ENCODE data around the gene HNF4A. TPM values are rescaled to one million over a fixed set of nuclear protein-coding genes. Genes with fewer than 3 reads are reported as not detected.
"Not testable (repeated sequence)": the region's sequence is repeated elsewhere in the genome, so short reads cannot be mapped to it uniquely, and the experiment has no call there.

The HNF4A gene
- total and polyA plus RNA-seq, 5 donors from 2014 or later, result not detected

DNA sequence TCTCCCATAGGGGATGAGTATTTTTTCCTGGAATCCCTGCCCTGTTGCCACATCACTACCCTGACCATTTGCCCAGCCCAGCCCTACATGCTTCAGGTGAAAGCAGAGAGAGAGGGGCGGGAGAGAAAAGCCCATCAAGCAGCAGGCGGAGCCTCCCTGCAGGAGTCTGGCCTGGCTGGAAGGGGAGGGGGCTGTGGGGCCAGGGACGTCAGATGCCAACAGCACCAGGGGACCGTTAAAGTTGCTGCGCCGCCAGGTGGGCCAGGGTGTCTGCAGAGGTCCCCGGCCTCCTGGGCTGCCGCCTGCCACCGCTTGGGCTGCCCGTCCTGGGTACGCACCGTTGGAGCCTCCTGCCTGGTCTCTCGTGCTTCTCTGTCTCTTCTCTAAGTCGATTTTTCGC, 19.4 kb upstream of the HNF4A start:
- peaks cover 0 to 4% (median 0%) of the 10 kb centered on the region in 7 donors for H3K9me3 Mint-ChIP-seq
- no peak overlapping the region for H3K4me3 ChIP-seq (ENCODE audit: low read depth, low read length)
- peaks cover 6% of the 10 kb centered on the region for H3K27me3 Mint-ChIP-seq
- H3K36me3 Mint-ChIP-seq, result no peaks in the 10 kb centered on the region
- no peaks in the 10 kb centered on the region for H3K27me3 ChIP-seq (ENCODE audit: control insufficient read depth, insufficient read depth, low read length)
- H3K27ac ChIP-seq (ENCODE audit: insufficient read depth, low read length, poor library complexity, severe bottlenecking), result no peak overlapping the region
- no peaks in the 10 kb centered on the region for H3K4me1 ChIP-seq (ENCODE audit: control insufficient read depth, insufficient read depth, low read length, poor library complexity, severe bottlenecking)
- no peaks in the 10 kb centered on the region for H3K36me3 ChIP-seq (ENCODE audit: control insufficient read depth, insufficient read depth, low read length)
- H3K4me1 Mint-ChIP-seq, result peaks cover 0 to 2% (median 0%) of the 10 kb centered on the region in 4 donors
- H3K4me3 Mint-ChIP-seq, result no peak overlapping the region
- DNase-seq (no peak), ATAC-seq (ENCODE audit: low read depth in 2 of 2) (no peak)
- H3K27ac Mint-ChIP-seq, result no peak overlapping the region
- H3K9me3 ChIP-seq (ENCODE audit: control insufficient read depth in 2 of 2, low read length in 2 of 2), result no peaks in the 10 kb centered on the region

DNA sequence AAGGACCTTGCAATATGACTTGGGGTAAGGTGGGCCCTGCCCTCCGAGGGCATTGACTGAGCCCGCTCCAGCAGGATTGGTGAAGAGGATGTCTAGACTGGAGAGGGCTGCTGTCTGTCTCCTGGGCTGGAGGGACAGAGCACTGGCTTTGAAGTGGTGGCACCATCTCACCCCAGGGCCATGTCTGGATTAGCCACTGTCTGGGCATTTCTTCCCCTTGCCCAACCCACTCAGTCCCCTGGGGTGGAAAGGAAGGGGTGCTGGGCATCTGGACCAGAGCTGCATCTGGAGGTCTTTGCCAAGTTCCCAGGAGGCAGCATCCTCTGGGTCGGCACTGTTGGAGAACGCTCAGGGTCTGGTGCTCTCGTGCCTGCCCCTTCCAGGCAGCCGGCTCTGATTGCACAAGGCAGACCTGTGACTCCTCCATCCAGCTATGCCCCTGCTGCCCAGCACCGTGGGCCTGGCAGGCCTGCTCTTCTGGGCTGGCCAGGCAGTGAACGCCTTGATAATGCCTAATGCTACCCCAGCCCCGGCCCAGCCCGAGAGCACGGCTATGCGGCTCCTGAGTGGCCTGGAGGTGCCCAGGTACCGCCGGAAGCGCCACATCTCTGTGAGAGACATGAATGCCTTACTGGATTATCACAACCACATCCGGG, 18.6 kb upstream of the HNF4A start, which contains the start of gene R3HDML:
TSS of gene R3HDML (plus strand) at position 319 of the 656 bp plus-strand sequence. CDS start at position 434, 115 bp downstream.
- Histone ChIP-seq H3K4me1 (ENCODE audit: control insufficient read depth, insufficient read depth, low read length, poor library complexity, severe bottlenecking) (no peaks in the 10 kb centered on the region), H3K9me3 (ENCODE audit: control insufficient read depth in 2 of 2, low read length in 2 of 2) (no peaks in the 10 kb centered on the region), H3K36me3 (ENCODE audit: control insufficient read depth, insufficient read depth, low read length) (no peaks in the 10 kb centered on the region), H3K27ac (ENCODE audit: insufficient read depth, low read length, poor library complexity, severe bottlenecking) (no peak within 1 kb of the TSS), H3K4me3 (ENCODE audit: low read depth, low read length) (no peak within 1 kb of the TSS), H3K27me3 (ENCODE audit: control insufficient read depth, insufficient read depth, low read length) (no peaks in the 10 kb centered on the region)
- Mint-ChIP-seq H3K4me1 (peaks cover 0 to 2% (median 0%) of the 10 kb centered on the region in 4 donors), H3K27ac (no peak within 1 kb of the TSS), H3K9me3 (peaks cover 0 to 4% (median 0%) of the 10 kb centered on the region in 7 donors), H3K36me3 (no peaks in the 10 kb centered on the region), H3K27me3 (peaks cover 6% of the 10 kb centered on the region), H3K4me3 (peak within 1 kb of the TSS in 1 of 4 donors; percentile 74)
- no peak for ATAC-seq (ENCODE audit: low read depth in 2 of 2)
- no peak for DNase-seq

DNA sequence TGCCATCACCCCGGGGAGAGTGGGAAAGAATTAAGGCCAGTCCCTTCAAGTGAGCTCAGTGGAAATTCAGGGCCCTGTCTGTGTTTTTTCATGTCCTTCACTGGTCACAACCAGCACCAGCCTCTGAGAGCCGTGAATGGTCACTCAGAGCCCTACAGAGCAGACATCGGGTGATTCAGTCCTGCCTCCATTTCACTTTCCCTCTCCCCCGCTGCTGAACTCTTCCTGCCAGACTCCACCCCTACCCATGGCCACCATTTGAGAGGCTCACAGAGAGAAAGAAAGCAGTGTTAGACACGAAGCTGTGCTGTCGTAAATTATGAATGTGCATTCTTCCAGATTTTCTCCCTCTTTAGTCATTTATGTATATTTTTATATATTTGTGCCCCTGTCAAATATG, 13.3 kb upstream of the HNF4A start:
- Mint-ChIP-seq H3K4me1 (no peaks in the 10 kb centered on the region), H3K9me3 (peaks cover 0 to 4% (median 0%) of the 10 kb centered on the region in 7 donors), H3K4me3 (no peak overlapping the region), H3K27ac (no peak overlapping the region), H3K36me3 (no peaks in the 10 kb centered on the region), H3K27me3 (peaks cover 6% of the 10 kb centered on the region)
- Histone ChIP-seq H3K4me3 (ENCODE audit: low read depth, low read length) (no peak overlapping the region), H3K27me3 (ENCODE audit: control insufficient read depth, insufficient read depth, low read length) (no peaks in the 10 kb centered on the region), H3K27ac (ENCODE audit: insufficient read depth, low read length, poor library complexity, severe bottlenecking) (no peak overlapping the region), H3K9me3 (ENCODE audit: control insufficient read depth in 2 of 2, low read length in 2 of 2) (no peaks in the 10 kb centered on the region), H3K36me3 (ENCODE audit: control insufficient read depth, insufficient read depth, low read length) (no peaks in the 10 kb centered on the region), H3K4me1 (ENCODE audit: control insufficient read depth, insufficient read depth, low read length, poor library complexity, severe bottlenecking) (no peaks in the 10 kb centered on the region)
- ATAC-seq (ENCODE audit: low read depth in 2 of 2) (no peak), DNase-seq (no peak)

DNA sequence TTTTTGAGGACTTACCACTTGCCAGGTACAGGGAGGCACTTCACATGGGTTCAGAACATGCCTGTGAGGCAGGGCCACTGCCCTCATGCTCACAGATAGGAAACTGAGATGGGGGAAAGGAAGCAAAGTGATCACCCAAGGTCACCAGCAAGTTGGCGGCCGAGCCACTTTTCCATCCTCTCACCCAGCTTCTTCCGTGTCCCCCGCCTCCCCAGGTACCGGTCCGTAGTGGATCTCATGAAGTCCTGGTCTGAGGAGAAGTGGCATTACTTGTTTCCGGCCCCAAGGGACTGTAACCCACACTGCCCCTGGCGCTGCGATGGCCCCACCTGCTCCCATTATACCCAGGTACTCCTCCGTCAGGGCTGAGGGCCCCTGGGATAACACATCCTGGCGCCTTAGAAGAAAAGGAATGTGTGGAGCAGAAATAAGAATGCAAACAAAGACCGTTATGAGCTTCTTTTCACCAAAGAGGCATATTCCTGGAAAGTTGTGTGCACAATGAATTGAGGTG, 12.3 kb upstream of the HNF4A start:
- Histone ChIP-seq H3K27me3 (ENCODE audit: control insufficient read depth, insufficient read depth, low read length) (no peaks in the 10 kb centered on the region), H3K36me3 (ENCODE audit: control insufficient read depth, insufficient read depth, low read length) (no peaks in the 10 kb centered on the region), H3K9me3 (ENCODE audit: control insufficient read depth in 2 of 2, low read length in 2 of 2) (no peaks in the 10 kb centered on the region), H3K4me1 (ENCODE audit: control insufficient read depth, insufficient read depth, low read length, poor library complexity, severe bottlenecking) (no peaks in the 10 kb centered on the region), H3K27ac (ENCODE audit: insufficient read depth, low read length, poor library complexity, severe bottlenecking) (no peak overlapping the region), H3K4me3 (ENCODE audit: low read depth, low read length) (no peak overlapping the region)
- H3K9me3 Mint-ChIP-seq, result peaks cover 0 to 2% (median 0%) of the 10 kb centered on the region in 7 donors
- H3K27ac Mint-ChIP-seq, result no peak overlapping the region
- H3K4me3 Mint-ChIP-seq, result no peak overlapping the region
- no peaks in the 10 kb centered on the region for H3K4me1 Mint-ChIP-seq
- H3K27me3 Mint-ChIP-seq, result peaks cover 6% of the 10 kb centered on the region
- no peak for DNase-seq
- no peak for ATAC-seq (ENCODE audit: low read depth in 2 of 2)
- no peaks in the 10 kb centered on the region for H3K36me3 Mint-ChIP-seq

DNA sequence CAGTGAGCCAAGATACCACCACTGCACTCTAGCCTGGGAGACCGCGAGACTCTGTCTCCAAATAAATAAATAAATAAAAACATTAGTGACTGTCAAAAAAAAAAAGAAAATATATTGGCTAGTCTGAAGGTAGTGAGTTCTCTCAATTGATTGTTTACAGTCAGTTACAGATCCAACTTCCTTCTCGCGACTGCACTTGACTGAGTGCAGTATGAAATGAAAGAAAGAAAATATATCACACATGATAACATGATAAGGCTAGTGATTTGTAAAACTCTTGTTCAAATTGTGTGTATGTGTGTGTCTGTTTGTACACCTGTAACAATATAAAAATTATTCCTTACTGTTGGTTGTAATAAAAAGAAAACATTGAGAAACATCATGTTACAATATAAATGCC, 10.8 kb upstream of the HNF4A start:
- Mint-ChIP-seq H3K4me3 (no peak overlapping the region), H3K27ac (no peak overlapping the region)
- ATAC-seq (ENCODE audit: low read depth in 2 of 2), result no peak

DNA sequence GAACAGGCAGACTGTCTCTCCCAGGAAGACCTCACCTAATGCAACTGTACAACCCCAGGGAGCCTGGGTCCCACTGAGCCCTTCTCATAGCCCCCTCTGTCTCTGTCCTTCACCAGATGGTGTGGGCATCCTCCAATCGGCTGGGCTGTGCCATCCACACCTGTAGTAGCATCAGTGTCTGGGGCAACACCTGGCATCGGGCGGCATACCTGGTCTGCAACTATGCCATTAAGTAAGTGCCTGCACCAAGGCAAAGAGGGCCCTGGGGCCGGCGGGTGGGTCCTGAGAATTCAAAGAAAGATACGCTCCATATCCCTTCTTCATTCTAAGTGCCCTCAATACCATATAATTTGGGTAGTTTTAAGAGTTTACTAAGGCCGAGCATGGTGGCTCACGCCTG, 10.4 kb upstream of the HNF4A start:
- H3K27me3 ChIP-seq (ENCODE audit: control insufficient read depth, insufficient read depth, low read length), result no peaks in the 10 kb centered on the region
- Mint-ChIP-seq H3K27me3 (peaks cover 6% of the 10 kb centered on the region), H3K27ac (no peak overlapping the region), H3K9me3 (no peaks in the 10 kb centered on the region), H3K4me3 (no peak overlapping the region), H3K4me1 (no peaks in the 10 kb centered on the region), H3K36me3 (no peaks in the 10 kb centered on the region)
- no peaks in the 10 kb centered on the region for H3K9me3 ChIP-seq (ENCODE audit: control insufficient read depth in 2 of 2, low read length in 2 of 2)
- ATAC-seq (ENCODE audit: low read depth in 2 of 2) (no peak), DNase-seq (no peak)
- no peak overlapping the region for H3K27ac ChIP-seq (ENCODE audit: insufficient read depth, low read length, poor library complexity, severe bottlenecking)
- no peaks in the 10 kb centered on the region for H3K4me1 ChIP-seq (ENCODE audit: control insufficient read depth, insufficient read depth, low read length, poor library complexity, severe bottlenecking)
- H3K4me3 ChIP-seq (ENCODE audit: low read depth, low read length), result no peak overlapping the region
- H3K36me3 ChIP-seq (ENCODE audit: control insufficient read depth, insufficient read depth, low read length), result no peaks in the 10 kb centered on the region

More for the DNA sequence above, 10.8 kb upstream of the HNF4A start:
- H3K27me3 ChIP-seq (ENCODE audit: control insufficient read depth, insufficient read depth, low read length), result no peaks in the 10 kb centered on the region
- Mint-ChIP-seq H3K27me3 (peaks cover 6% of the 10 kb centered on the region), H3K9me3 (no peaks in the 10 kb centered on the region), H3K4me1 (no peaks in the 10 kb centered on the region), H3K36me3 (no peaks in the 10 kb centered on the region)
- no peak overlapping the region for H3K4me3 ChIP-seq (ENCODE audit: low read depth, low read length)
- H3K36me3 ChIP-seq (ENCODE audit: control insufficient read depth, insufficient read depth, low read length), result no peaks in the 10 kb centered on the region
- no peak for DNase-seq
- H3K27ac ChIP-seq (ENCODE audit: insufficient read depth, low read length, poor library complexity, severe bottlenecking), result no peak overlapping the region
- no peaks in the 10 kb centered on the region for H3K9me3 ChIP-seq (ENCODE audit: control insufficient read depth in 2 of 2, low read length in 2 of 2)
- H3K4me1 ChIP-seq (ENCODE audit: control insufficient read depth, insufficient read depth, low read length, poor library complexity, severe bottlenecking), result no peaks in the 10 kb centered on the region

DNA sequence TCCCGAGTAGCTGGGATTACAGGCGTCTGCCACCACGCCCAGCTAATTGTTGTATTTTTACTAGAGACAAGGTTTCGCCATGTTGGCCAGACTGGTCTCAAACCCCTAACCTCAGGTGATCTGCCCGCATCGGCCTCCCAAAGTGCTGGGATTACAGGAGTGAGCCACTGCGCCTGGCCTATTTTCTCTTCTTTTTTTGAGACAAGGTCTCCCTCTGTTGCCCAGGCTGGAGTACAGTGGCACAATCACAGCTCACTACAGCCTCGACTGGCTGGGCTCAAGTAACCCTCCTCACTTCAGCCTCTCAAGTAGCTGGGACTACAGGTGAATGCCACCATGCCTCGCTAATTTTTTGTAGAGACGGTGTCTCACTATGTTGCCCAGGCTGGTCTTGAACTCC, 9.6 kb upstream of the HNF4A start:
- not testable (repeated sequence) for H3K4me3 ChIP-seq (ENCODE audit: low read depth, low read length); H3K4me1 ChIP-seq (ENCODE audit: control insufficient read depth, insufficient read depth, low read length, poor library complexity, severe bottlenecking); H3K27ac ChIP-seq (ENCODE audit: insufficient read depth, low read length, poor library complexity, severe bottlenecking)

DNA sequence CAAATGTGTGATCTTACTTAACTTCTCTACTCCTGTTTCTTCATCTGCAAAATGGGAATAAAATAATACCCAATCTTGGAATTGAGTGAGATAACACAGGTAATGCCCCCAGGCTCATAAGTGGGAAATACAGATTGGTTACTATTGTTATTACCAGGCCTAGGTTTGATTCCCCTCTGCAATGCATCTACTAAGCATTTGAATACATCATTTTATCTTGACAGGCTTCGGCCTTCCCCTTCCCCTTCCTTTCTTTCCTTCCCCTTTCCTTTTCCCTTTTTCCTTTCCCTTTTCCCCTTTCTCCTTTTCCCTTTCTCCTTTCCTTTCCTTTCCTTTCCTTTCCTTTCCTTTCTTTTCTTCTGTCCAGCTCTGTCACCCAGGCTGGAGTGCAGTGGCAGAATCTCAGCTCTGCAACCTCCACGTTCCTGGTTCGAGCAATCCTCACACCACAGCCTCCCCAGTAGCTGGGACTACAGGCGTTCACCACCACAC, 7.3 kb upstream of the HNF4A start:
- no peak overlapping the region for H3K4me3 Mint-ChIP-seq

More for the DNA sequence above, 9.6 kb upstream of the HNF4A start:
- H3K4me3 Mint-ChIP-seq; H3K27ac Mint-ChIP-seq; ATAC-seq (ENCODE audit: low read depth in 2 of 2); H3K27me3 ChIP-seq (ENCODE audit: control insufficient read depth, insufficient read depth, low read length); H3K36me3 Mint-ChIP-seq; H3K36me3 ChIP-seq (ENCODE audit: control insufficient read depth, insufficient read depth, low read length); DNase-seq; H3K4me1 Mint-ChIP-seq; H3K9me3 Mint-ChIP-seq; H3K9me3 ChIP-seq (ENCODE audit: control insufficient read depth in 2 of 2, low read length in 2 of 2): not testable (repeated sequence)
- H3K27me3 Mint-ChIP-seq, result peaks cover 11% of the 10 kb centered on the region

More for the DNA sequence above, 7.3 kb upstream of the HNF4A start:
- no peaks in the 10 kb centered on the region for H3K9me3 Mint-ChIP-seq
- H3K36me3 Mint-ChIP-seq, result no peaks in the 10 kb centered on the region
- H3K27ac Mint-ChIP-seq, result no peak overlapping the region
- Histone ChIP-seq H3K4me1 (ENCODE audit: control insufficient read depth, insufficient read depth, low read length, poor library complexity, severe bottlenecking) (no peaks in the 10 kb centered on the region), H3K9me3 (ENCODE audit: control insufficient read depth in 2 of 2, low read length in 2 of 2) (no peaks in the 10 kb centered on the region), H3K27me3 (ENCODE audit: control insufficient read depth, insufficient read depth, low read length) (no peaks in the 10 kb centered on the region), H3K36me3 (ENCODE audit: control insufficient read depth, insufficient read depth, low read length) (no peaks in the 10 kb centered on the region), H3K27ac (ENCODE audit: insufficient read depth, low read length, poor library complexity, severe bottlenecking) (no peak overlapping the region), H3K4me3 (ENCODE audit: low read depth, low read length) (no peak overlapping the region)
- no peaks in the 10 kb centered on the region for H3K4me1 Mint-ChIP-seq
- peaks cover 5% of the 10 kb centered on the region for H3K27me3 Mint-ChIP-seq
- DNase-seq (no peak), ATAC-seq (ENCODE audit: low read depth in 2 of 2) (no peak)
